Nucleus accumbens (tissue), 56 donors: Measurements from ENCODE around the gene SETMAR.
A peak's percentile ranks its signal among the peaks of the same experiment; 100 is the strongest.
"Not testable (repeated sequence)": the region's sequence is repeated elsewhere in the genome, so short reads cannot be mapped to it uniquely, and the experiment has no call there.

ENCODE experiments used
- DNase-seq, 56 donors: peaks; one replicate each; lab custom pipeline; 2025; lab: John Stamatoyannopoulos, UW

SETMAR gene

GRCh38 chr3:4303187-4304123 is at the start of gene SETMAR:
SETMAR (plus strand) TSS chr3:4303369; CDS start chr3:4303371, 2 bp downstream.
- peak; percentile 32 to 94 (median 84) for DNase-seq

GRCh38 chr3:4261406-4261805 is 41.8 kb upstream of the SETMAR start:
- DNase-seq: no peak

GRCh38 chr3:4264040-4264439 is 39.1 kb upstream of the SETMAR start:
- no peak for DNase-seq

GRCh38 chr3:4270720-4271119 is 32.4 kb upstream of the SETMAR start:
- DNase-seq: no peak

GRCh38 chr3:4271834-4272233 is 31.3 kb upstream of the SETMAR start:
- DNase-seq: no peak

GRCh38 chr3:4279516-4280105 is 23.6 kb upstream of the SETMAR start:
- no peak for DNase-seq

- DNase-seq: no peak
Observed at GRCh38 chr3:4281991-4282390, 21.2 kb upstream of the SETMAR start.

- no peak for DNase-seq
Observed at GRCh38 chr3:4284865-4285264, 18.3 kb upstream of the SETMAR start.

- DNase-seq: no peak
Observed at GRCh38 chr3:4289044-4289443, 14.1 kb upstream of the SETMAR start.

GRCh38 chr3:4290272-4290893 is 12.8 kb upstream of the SETMAR start:
- DNase-seq: peak in 13 of 56 donors; percentile 1 to 59 (median 6)

GRCh38 chr3:4292301-4292700 is 10.9 kb upstream of the SETMAR start:
- no peak for DNase-seq

GRCh38 chr3:4294616-4295327 is 8.4 kb upstream of the SETMAR start:
- no peak for DNase-seq

- peak in 7 of 56 donors; percentile 1 to 34 (median 7) for DNase-seq
Observed at GRCh38 chr3:4296454-4296853, 6.7 kb upstream of the SETMAR start.

- no peak for DNase-seq
Observed at GRCh38 chr3:4297486-4297885, 5.7 kb upstream of the SETMAR start.

- peak in 6 of 56 donors; percentile 22 to 50 (median 40) for DNase-seq
Observed at GRCh38 chr3:4302747-4303146, 422 bp upstream of the SETMAR start.

GRCh38 chr3:4305210-4305609 is 2.0 kb downstream of the SETMAR start:
- not testable (repeated sequence) for DNase-seq

- no peak for DNase-seq
Observed at GRCh38 chr3:4306091-4306490, 2.9 kb downstream of the SETMAR start.

GRCh38 chr3:4306860-4307259 is 3.7 kb downstream of the SETMAR start:
- no peak for DNase-seq

GRCh38 chr3:4309491-4310128 is 6.4 kb downstream of the SETMAR start:
- no peak for DNase-seq

GRCh38 chr3:4310971-4311370 is 7.8 kb downstream of the SETMAR start:
- peak in 2 of 56 donors; percentile 4 to 28 for DNase-seq
